Left cardiac atrium (tissue), 4 donors: ENCODE data around the gene LSP1. TPM values are rescaled to one million over a fixed set of nuclear protein-coding genes. Genes with fewer than 3 reads are reported as not detected.
"Not testable (repeated sequence)": the region's sequence is repeated elsewhere in the genome, so short reads cannot be mapped to it uniquely, and the experiment has no call there.

ENCODE experiments used
- ATAC-seq, 2 donors: fragments of 200-7000 bp; cut with Tn5 transposase; one replicate each; pipeline ENCODE4 v1.9.1; 2020; ENCODE audit warnings: mild to moderate bottlenecking in 2 of 2, moderate library complexity in 2 of 2
- DNase-seq: peaks from one replicate; pipeline ENCODE4 v3.0.0-alpha.2; 2020
- intact Hi-C, 2 donors: fragments of 100-400 bp; cut with DNase I; formaldehyde crosslinking; loops; one replicate each; pipeline versions ENCODE4 v1.14.1 to v1.15.1; 2022 to 2023
- total RNA-seq, 2 donors: library from RNA; stranded (reverse); fragmentation: NEBNext Ultra II Directional; extraction: Animal tissue kit (Norgen Biotek cat#: 25700); gene quantifications; one replicate each; pipeline ENCODE4 v1.2.1, GENCODE V29; 2021
- donor health status: DM: no; HTN: yes; CAD: no.
- donor health status: DM: no; HTN: yes; CAD: no; lungs with severe emphysema.
- donor health status: DM: yes; HTN: yes; CAD: no.
- donor health status: Dilated cardiomyopathy.

LSP1 gene
- total RNA-seq, 2 donors from 2014 or later, result 24.9 to 31.2 TPM

DNA sequence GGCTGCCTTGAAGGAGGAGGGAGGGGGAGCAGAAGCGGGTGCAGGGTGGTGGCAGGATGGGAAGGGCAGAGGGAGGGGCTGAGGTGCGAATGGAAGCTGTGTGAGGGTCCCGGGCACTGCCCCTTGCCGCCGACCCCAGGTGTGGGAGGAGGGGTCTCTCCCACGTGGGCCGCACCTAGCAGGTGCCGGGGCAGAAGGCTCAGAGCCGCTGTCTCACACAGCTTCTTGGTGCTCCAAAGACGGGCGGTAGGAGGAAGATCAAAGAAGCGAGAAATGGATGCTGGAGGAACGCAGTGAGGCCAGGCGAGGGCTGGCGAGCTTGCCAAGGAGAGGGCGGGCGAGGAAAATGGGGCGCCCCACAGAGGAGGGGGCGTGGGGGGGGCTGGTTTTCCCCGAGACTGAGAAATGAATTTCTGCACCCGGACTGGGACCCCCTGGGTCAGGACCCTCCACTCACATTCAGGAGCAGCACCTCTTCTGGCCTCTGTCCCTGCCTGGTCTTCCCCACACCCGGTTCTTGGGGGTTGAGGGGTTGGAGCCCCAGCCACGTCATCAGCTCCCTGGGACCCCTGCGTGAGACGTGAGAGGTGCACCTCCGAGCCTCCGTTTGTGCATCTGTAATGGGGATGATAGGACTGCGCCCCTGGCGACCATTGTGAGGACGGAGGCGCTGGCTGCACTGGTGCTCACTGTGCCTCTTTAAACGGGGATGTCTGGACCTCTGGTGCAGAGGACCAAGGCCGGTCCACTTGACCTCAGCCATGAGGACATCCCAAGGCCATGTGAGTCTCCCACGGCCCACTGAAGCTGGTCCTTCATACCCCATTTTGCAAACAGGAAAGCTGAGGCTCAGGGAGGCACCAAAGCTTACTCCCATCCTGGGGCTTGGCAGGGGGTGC is 16.8 kb downstream of the LSP1 start:
- intact Hi-C loops, result no loop called here
- ATAC-seq (peak; percentile 27 to 28), DNase-seq (no peak)

DNA sequence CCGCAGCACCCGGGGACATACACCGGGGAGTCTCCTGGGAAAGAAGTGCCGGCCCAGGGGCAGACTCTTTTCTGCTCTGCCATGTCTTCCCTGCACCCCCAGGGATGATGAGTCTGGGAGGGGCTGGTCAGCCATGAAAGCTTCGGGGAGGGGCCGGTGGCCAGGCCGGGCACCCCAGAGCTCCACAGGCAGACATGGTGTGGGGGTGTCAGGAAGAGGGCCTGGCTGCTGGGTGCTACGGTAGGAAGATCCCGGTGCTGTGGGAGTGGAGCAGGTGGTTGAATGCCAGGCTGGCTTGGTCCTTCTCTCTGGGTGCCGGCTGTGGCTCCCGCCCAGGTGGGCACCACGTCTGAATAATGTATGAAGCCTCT is 17.4 kb downstream of the LSP1 start:
- peak; percentile 16 for DNase-seq
- intact Hi-C loops, result no loop called here
- peak in 1 of 2 donors; percentile 1 for ATAC-seq

- intact Hi-C loops, result no loop called here
- peak; percentile 26 to 29 for ATAC-seq
- peak; percentile 32 for DNase-seq
Measured at GRCh38 chr11:1870721-1871466, 18.0 kb downstream of the LSP1 start.

GRCh38 chr11:1871531-1871930 is 18.6 kb downstream of the LSP1 start:
- intact Hi-C loops, result no loop called here
- DNase-seq (peak; percentile 19), ATAC-seq (no peak)

- no peak for ATAC-seq
- peak; percentile 19 for DNase-seq
- intact Hi-C loops, result no loop called here
Measured at GRCh38 chr11:1872267-1872985, 19.5 kb downstream of the LSP1 start.

- ATAC-seq (peak in 1 of 2 donors; percentile 8), DNase-seq (peak; percentile 38)
- intact Hi-C loops, result no loop called here
Measured at GRCh38 chr11:1873048-1873812, 20.3 kb downstream of the LSP1 start.

DNA sequence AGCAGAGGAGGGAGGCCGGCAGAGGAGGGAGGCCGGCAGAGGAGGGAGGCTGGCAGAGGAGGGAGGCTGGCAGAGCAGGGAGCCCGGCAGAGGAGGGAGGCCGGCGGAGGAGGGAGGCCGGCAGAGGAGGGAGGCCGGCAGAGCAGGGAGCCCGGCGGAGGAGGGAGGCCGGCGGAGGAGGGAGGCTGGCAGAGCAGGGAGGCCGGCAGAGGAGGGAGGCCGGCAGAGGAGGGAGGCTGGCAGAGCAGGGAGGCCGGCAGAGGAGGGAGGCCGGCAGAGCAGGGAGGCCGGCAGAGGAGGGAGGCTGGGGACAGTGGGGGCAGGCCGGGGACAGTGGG is 20.9 kb downstream of the LSP1 start:
- intact Hi-C loops, ATAC-seq: not testable (repeated sequence)
- peak; percentile 7 for DNase-seq

DNA sequence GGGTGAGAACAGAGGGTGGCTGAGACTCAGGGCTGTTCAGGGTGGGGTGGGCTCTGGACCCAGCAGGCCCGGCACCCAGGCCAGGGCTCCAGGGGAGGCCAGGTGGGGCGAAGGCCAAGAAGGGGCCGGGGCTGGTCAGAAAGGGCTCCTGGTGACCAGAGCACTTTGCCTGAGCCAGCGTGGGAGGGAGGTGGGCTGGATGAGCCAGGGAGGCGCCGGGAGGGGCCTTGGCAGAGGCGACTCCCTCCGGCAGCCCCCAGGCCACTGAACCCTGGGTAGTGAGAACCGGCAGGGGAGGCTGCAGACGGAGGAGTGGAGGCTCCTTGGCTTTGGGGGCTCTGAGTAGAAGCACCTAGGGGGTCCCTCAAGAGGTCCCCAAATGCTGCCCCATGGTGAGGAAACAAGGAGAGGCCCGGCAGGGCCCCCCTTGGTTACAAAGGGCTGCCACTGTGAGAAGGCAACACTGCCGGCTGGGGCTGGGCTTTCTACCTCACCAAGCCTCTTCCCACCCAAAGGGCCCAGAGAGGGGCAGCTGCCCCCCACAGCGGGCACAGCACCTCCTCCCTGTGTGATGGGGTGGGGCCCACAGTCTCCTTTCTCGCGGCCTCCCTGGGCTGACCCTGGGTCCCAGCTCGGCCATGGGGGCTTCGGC is 21.7 kb downstream of the LSP1 start:
- ATAC-seq, intact Hi-C loops: not testable (repeated sequence)
- peak; percentile 29 for DNase-seq

GRCh38 chr11:1875093-1875850 is 22.4 kb downstream of the LSP1 start:
- ATAC-seq, result no peak
- peak; percentile 29 for DNase-seq
- intact Hi-C loops, result no loop called here

DNA sequence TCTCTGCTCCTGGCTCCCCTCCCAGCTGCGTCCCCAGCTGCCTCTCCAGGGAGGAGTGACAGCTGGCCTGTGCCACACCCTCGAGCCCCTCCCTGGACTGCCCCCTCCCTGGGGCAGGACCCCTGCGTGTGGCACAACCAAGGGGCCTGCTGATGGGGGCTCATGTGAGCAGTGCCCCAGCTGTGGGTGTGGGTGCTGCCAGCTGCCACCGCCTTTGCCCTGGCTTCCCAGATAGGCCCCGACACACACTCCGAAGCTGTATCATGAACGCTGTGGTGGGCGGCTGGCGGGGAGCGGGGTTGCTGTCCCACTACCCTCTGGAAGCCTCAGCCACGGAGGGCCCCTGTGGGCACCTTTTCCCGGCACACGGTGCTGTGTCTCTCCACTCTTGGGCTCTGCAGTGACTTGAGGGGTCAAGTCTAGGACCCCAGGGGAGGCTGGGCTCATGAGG is 23.0 kb downstream of the LSP1 start:
- ATAC-seq, intact Hi-C loops: not testable (repeated sequence)
- peak; percentile 23 for DNase-seq

GRCh38 chr11:1876361-1877063 is 23.6 kb downstream of the LSP1 start:
- ATAC-seq (peak in 1 of 2 donors; percentile 2), DNase-seq (peak; percentile 58)
- intact Hi-C loops, result no loop called here

DNA sequence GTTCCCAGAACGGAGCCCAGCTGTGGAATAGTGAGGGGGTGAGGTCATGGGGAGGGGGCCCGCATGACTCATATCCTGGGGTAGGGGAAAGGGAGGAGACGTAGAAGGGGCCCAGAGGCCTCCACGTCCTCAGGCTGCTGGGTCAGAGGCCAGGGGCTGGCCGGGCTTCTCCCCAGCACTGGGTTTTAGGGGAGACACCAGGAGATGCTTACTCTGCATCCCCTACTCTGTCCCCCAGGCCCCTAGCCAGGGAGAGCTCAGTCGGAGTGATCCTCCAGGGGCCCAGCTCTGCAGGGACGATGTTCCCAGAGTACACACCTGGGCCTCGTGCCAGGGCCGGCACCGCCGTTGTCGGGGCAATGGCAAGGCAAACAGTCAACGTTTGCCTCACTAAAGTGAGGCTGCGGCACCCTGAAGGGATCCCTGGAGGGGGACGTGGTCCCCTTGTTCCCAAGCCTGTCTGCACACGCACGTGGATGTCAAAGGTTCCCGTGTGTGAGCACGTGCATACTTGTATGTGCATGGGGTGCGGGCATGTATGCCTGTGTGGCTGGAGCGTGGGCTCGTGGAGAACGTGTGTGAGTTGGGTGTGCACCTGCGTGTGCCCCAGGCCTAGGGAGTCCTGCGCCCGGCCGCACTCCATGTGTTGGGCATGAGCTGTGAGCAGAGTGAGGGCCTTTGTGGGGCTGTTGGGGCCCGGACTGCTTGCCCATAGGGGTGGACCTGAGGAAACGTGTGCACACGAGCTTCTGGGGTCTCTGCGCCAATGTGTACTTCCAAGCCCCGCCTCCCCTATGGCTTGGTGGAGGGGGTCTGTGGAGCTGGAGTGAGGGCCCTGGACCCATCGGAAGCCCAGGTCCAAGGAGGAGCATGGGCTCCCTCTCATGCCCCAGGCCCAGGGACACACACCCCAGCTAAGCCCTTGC is 24.6 kb downstream of the LSP1 start:
- peak; percentile 73 for DNase-seq
- ATAC-seq, result no peak
- intact Hi-C loops, result no loop called here

DNA sequence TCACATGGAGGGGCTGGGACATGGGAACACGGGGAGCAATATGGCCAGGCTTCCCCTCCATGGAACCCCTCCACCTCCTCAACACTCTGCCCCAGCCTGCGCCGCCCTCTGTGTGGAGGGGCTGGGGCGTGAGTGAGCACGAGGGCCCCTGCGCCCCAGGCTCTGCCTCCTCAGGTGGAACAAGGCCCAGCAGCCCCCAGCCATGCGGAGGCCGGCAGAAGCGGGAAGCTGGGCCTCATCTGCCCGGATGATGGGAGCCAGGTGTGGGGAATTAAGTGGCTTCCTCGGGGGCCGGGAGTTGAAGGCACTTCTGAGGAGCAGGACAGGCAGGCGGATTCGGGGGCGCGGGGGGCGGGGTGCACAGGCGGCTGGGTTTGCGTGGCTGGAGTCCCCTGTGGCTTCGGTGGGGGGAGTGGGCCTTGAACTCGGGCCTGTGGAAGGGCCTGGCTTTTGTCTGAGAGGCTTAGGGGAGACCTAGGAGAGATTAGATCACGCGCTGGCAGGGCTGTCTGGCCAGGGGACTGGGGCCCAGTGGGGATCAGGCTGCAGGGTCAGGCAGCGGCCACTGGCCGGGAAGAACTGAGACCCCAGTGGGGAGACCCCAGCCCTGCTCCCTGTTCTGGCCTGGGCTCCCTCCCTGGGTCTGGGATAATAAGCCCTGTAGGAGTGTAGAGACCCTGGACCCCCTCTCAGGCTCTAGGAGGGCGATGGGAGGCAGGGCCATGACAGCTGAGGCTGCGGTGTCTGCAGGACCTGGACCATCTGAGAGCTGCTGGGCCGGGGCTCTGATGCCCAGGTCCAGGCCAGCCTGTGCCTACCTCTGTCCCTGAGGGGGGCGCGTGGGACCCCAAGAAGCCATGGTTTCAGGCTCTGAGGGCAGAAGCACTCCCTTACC is 25.5 kb downstream of the LSP1 start:
- intact Hi-C loops, result no loop called here
- no peak for ATAC-seq
- peak; percentile 34 for DNase-seq

DNA sequence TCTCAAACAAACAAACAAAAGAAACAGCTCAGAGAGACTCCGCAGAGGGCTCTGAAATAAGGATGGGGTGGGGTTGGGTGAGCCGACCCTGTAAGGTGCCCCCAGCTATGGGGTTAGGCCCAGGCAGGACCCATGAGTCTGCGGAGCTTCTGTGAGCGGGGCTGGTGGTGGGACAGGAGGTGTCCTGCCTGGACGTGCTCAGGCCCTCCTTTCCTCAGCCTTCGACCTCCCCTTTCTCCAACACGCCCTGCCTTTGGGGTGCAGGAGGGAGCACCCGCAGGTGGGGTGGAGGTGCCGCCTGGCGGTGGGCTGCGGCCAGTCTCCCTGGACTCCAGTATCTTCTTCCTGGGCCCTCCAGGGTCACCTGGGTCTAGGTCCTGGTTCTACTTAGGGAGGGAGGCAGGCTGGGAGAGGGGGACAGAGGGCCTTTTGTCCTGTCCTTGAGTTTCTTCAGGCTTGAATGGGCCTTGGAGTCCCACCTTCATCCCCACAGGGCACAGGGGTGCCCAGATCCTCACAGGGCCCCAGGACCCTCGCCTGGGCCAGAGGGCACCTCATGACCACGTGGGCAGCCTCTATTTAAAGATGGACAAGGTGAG is 26.6 kb downstream of the LSP1 start:
- ATAC-seq (no peak), DNase-seq (no peak)
- intact Hi-C loops, result no loop called here
